HG03060 (cell line): ENCODE data around the gene COPS7A.
"Not testable (repeated sequence)": the region's sequence is repeated elsewhere in the genome, so short reads cannot be mapped to it uniquely, and the experiment has no call there.

Source experiments
- ATAC-seq: cut with Tn5 transposase; IDR thresholded peaks from one replicate; pipeline ENCODE4 v1.9.1; 2021; ENCODE audit warnings: low read depth, moderate number of reproducible peaks; ENCODE audit not compliant: unreplicated experiment

The COPS7A gene

GRCh38 chr12:6700646-6701051, 23.2 kb upstream of the COPS7A start, which contains the start of gene PIANP:
Gene PIANP, minus strand, starts transcription at chr12:6700815. Its CDS starts 2,754 bp downstream, at chr12:6698061.
- ATAC-seq, result no peak

DNA sequence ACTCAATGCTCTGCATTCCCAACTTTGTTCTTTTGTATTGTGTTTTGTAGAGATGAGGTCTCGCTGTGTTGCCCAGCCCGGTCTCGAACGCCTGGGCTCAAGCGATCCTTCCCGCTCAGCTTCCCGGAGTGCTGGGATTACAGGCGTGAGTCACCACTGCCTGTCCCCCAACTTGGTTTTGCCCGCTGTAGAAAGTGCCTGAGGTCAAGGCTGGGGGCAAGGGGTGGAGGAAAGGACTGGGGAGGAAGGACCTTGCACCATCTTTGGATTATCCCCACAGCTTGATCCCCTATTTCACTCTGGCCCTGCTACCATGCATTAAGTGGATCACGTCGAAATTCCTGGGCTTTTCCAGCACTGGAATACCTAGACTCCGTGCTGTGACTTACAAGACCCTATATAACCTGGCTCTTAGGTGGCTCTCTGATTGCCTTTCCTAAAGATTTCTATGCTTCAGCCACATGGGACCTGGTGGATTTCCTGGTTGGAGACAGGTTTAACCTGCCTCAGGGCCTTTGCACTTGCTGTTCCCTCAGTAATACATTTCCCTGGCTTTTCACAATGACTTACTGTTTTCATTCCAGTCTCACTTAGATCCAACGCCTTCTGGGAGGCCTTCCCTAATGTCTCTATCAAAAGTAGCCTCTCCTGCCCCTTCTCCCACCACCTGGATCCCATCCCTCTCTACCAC, 22.6 kb upstream of the COPS7A start:
- no peak for ATAC-seq

DNA sequence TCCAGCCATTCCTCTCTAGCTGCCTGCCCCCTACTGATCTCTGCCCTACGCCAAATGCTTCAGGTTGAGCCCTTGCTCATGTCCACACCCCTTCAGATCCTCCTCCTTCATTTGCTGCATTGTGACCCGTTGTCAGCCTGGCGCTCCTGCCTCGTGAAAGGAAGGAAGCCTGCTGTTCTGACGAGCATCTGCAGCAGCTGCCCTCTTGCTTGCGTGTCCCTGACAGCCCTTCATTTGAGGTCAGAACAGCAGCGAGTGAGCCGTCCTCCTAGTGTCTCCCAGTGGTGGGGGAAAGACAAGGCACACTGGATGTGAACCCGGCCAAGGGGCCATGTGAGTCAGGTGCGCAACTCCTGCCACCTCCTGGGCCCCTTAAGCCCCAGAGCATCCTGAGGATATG, 20.2 kb upstream of the COPS7A start:
- ATAC-seq, result no peak

DNA sequence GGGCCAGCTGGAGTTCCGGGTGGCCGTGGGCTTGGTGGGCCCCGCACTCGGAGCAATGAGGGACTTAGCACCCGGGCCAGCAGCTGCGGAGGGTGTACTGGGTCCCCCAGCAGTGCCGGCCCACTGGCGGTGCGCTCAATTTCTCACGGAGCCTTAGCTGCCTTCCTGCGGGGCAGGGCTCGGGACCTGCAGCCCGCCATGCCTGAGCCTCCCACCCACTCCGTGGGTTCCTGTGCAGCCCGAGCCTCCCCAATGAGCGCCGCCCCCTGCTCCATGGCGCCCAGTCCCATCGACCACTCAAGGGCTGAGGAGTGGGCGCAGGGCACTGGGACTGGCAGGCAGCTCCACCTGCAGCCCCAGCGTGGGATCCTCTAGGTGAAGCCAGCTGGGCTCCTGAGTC, 15.5 kb upstream of the COPS7A start:
- not testable (repeated sequence) for ATAC-seq

DNA sequence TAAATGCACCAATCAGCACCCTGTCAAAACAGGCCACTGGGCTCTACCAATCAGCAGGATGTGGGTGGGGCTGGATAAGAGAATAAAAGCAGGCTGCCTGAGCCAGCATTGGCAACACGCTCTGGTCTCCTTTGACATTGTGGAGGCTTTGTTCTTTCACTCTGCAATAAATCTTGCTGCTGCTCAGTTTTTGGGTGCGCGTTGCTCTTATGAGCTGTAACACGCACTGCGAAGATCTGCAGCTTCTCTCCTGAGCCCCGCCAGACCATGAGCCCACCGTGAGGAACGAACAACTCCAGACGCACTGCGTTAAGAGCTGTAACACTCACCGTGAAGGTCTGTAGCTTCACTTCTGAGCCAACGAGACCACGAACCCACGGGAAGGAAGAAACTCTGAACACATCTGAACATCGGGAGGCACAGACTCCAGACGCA, 14.9 kb upstream of the COPS7A start:
- no peak for ATAC-seq

- ATAC-seq, result not testable (repeated sequence)
These were observed 7.6 kb upstream of the COPS7A start for GRCh38 chr12:6716031-6716873.

DNA sequence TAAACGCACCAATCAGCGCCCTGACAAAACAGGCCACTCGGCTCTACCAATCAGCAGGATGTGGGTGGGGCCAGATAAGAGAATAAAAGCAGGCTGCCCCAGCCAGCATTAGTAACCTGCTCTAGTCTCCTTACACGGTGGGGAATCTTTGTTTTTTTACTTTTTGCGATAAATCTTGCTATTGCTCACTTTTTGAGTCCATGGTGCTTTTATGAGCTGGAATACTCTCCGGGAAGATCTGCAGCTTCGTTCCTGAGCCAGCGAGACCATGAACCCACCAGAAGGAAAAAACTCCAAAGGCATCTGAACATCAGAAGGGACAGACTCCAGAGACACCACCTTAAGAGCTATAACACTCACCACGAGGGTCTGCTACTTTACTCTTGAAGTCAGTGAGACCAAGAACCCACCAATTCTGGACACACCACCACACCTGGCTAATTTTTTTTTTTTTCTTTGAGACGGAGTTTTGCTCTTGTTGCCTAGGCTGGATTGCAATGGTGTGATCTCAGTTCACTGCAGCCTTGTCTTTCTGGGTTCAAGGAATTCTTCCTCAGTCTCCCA, 6.9 kb upstream of the COPS7A start:
- no peak for ATAC-seq

DNA sequence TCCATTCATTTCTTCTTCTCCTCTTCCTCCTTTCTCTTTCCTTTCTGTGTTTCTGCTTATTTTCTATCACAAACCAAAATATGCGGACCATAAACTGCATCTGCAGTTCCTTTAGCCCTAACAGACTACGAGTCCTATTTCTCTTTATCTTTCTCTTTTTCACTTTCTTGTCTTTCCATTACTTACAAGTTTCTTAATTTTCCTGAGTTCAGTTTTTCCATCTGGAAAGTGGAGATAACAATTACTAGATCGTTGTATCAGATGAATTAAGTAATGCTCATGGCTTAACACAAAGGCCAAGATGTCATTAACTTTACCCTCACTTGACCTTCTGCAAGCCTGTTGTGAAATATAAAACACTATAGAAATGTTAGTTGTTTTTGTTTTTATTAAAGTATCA, 983 bp upstream of the COPS7A start:
- ATAC-seq, result no peak

- ATAC-seq, result no peak
These were observed 557 bp downstream of the COPS7A start for GRCh38 chr12:6724409-6724797.

GRCh38 chr12:6725350-6725749, 1.5 kb downstream of the COPS7A start:
- ATAC-seq, result no peak

GRCh38 chr12:6729186-6729585, 5.3 kb downstream of the COPS7A start:
- no peak for ATAC-seq

DNA sequence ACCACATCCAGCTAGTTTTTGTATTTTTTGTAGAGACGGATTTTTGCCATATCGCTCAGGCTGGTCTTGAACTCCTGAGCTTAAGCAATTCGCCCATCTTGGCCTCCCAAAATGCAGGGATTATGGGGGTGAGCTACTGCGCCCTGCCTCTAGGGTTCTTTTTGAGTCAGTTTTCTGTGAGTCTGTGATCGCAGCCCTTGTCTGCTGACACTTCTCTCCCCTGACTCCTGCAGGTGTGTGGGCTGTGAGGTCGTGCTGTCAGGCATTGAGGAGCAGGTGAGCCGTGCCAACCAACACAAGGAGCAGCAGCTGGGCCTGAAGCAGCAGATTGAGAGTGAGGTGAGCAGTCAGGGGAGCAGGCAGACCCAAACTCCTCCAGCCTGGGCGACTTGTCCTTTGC, 6.3 kb downstream of the COPS7A start:
- no peak for ATAC-seq

DNA sequence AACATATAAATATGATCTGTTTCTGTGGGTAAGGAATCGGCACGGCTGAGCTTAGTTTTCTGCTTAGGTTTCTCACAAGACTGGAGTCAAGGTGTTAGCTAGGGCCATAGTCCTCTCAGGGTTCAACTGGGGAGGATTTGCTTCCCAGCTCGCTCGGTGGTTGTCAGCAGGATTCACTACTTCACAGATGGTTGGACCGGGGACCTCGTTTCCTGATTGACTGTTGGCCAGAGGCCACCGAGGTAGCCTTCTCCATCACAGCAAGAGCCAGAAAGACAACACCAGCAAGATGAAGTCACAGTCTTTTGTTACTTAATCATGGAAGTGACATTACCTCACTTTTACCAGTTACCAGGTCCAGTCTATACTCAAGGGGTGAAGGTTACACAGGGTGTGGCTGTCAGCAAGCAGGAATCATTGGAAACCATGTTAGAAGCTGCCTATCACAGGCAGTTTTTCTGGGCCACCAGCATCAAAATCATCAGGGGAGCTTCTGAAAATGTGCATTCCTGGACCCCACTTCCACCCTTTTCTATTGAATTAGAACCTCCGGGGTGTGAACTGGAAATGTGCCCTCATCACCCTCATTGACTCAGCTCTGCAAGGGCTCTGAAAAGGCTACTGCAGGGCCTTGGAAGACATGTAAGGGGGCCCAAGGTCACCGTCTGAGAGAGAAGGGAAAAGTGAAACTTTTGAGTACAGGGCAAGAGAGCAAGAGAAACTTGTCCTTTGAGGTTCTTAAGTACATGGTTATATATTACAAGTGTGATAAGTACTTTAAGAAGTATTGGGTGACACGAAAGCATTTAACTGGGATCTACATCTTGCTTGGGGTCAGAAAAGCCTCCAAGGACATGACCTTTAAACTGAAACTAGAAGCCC, 10.9 kb downstream of the COPS7A start:
- ATAC-seq, result no peak

GRCh38 chr12:6735448-6736191, 11.8 kb downstream of the COPS7A start:
- no peak for ATAC-seq

GRCh38 chr12:6736754-6737153, 12.9 kb downstream of the COPS7A start:
- no peak for ATAC-seq

- not testable (repeated sequence) for ATAC-seq
These were observed 18.2 kb downstream of the COPS7A start for GRCh38 chr12:6742080-6742479.

GRCh38 chr12:6742834-6743233, 19.0 kb downstream of the COPS7A start:
- ATAC-seq, result no peak

- ATAC-seq, result not testable (repeated sequence)
These were observed 19.5 kb downstream of the COPS7A start for GRCh38 chr12:6743300-6743699.

- no peak for ATAC-seq
These were observed 22.1 kb downstream of the COPS7A start for GRCh38 chr12:6745741-6746525.
